SK-N-SH (cell line): Measurements from ENCODE around the gene VNN1.

Experiments
- FOXJ3 ChIP-seq: sonication (generic); formaldehyde crosslinking; IDR thresholded peaks from 2 replicates; pipeline ENCODE4 v1.5.1; 2020; ENCODE audit warnings: mild to moderate bottlenecking, missing genetic modification reagents
- RAD21 ChIP-seq: IDR thresholded peaks from 2 replicates; pipeline ENCODE4 v1.6.1; 2012; ENCODE audit warnings: mild to moderate bottlenecking, low read length
- RXRA ChIP-seq: IDR thresholded peaks from 2 replicates; pipeline ENCODE4 v1.4.0; 2012; ENCODE audit warnings: low read depth, mild to moderate bottlenecking, borderline replicate concordance
- TEAD4 ChIP-seq: IDR thresholded peaks from 2 replicates; pipeline ENCODE4 v1.4.0; 2012; ENCODE audit warnings: mild to moderate bottlenecking, borderline replicate concordance; ENCODE audit not compliant: insufficient read depth
- TF ChIP-seq, protein P1 (sequence below): fragments of 200-600 bp; sonication (generic); IDR thresholded peaks from 2 replicates; pipeline ENCODE4 v1.6.1; 2017; ENCODE audit warnings: antibody characterized with exemption, mild to moderate bottlenecking, moderate library complexity

- TF ChIP-seq RAD21 (no peak), RXRA (no peak), TEAD4 (no peak), FOXJ3 (no peak)
- TF ChIP-seq, protein P1, sequence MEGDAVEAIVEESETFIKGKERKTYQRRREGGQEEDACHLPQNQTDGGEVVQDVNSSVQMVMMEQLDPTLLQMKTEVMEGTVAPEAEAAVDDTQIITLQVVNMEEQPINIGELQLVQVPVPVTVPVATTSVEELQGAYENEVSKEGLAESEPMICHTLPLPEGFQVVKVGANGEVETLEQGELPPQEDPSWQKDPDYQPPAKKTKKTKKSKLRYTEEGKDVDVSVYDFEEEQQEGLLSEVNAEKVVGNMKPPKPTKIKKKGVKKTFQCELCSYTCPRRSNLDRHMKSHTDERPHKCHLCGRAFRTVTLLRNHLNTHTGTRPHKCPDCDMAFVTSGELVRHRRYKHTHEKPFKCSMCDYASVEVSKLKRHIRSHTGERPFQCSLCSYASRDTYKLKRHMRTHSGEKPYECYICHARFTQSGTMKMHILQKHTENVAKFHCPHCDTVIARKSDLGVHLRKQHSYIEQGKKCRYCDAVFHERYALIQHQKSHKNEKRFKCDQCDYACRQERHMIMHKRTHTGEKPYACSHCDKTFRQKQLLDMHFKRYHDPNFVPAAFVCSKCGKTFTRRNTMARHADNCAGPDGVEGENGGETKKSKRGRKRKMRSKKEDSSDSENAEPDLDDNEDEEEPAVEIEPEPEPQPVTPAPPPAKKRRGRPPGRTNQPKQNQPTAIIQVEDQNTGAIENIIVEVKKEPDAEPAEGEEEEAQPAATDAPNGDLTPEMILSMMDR: no peak
Observed at GRCh38 chr6:132733283-132733682, 19.4 kb upstream of the VNN1 start.
